HL-60 (cell line): Measurements from ENCODE around the gene GMDS.

Experiments
- DNase-seq, 2 experiments: peaks; one replicate each; pipeline ENCODE4 v3.0.0-alpha.2; 2010 to 2020; ENCODE audit warnings: low read depth in 1 of 2, low spot score in 1 of 2
- H3K27ac ChIP-seq: fragments of 250-450 bp; sonication (Bioruptor Pico); replicated peaks from 2 replicates; pipeline ENCODE4 v1.5.1; 2020; ENCODE audit warnings: mild to moderate bottlenecking, moderate library complexity
- H3K27me3 ChIP-seq: fragments of 250-450 bp; sonication (Bioruptor Pico); 2 replicates; pipeline ENCODE4 v1.5.1; 2021; ENCODE audit warnings: mild to moderate bottlenecking, moderate library complexity; ENCODE audit not compliant: insufficient read depth, poor library complexity, severe bottlenecking
- H3K4me3 ChIP-seq: replicated peaks from 2 replicates; pipeline ENCODE4 v1.5.1; 2011; ENCODE audit warnings: mild to moderate bottlenecking, control low read depth, low read length; ENCODE audit not compliant: insufficient read depth
- CTCF ChIP-seq: IDR thresholded peaks from one replicate; pipeline ENCODE4 v1.5.1; 2011; ENCODE audit warnings: low read length, control low read depth, inconsistent platforms; ENCODE audit not compliant: insufficient read depth
- GABPA ChIP-seq: IDR thresholded peaks from 2 replicates; pipeline ENCODE4 v1.6.1; 2012; ENCODE audit warnings: low read depth
- POLR2AphosphoS5 ChIP-seq: IDR thresholded peaks from 2 replicates; pipeline ENCODE4 v1.6.1; 2012; ENCODE audit warnings: low read depth
- REST ChIP-seq: IDR thresholded peaks from 2 replicates; pipeline ENCODE4 v1.6.1; 2012; ENCODE audit warnings: low read depth; ENCODE audit not compliant: insufficient replicate concordance
- SPI1 ChIP-seq: IDR thresholded peaks from 2 replicates; pipeline ENCODE4 v1.6.1; 2012; ENCODE audit warnings: low read depth, mild to moderate bottlenecking, borderline replicate concordance

The GMDS gene

GRCh38 chr6:1663511-1663910, 581.9 kb downstream of the GMDS start:
- no peak for TF ChIP-seq POLR2AphosphoS5
- no peak for TF ChIP-seq GABPA
- no peak for TF ChIP-seq CTCF
- TF ChIP-seq SPI1: no peak
- no peak for TF ChIP-seq REST
- H3K27me3 ChIP-seq: no peaks in the 10 kb centered on the region
- H3K4me3 ChIP-seq: no peak overlapping the region
- H3K27ac ChIP-seq: no peak overlapping the region
- DNase-seq: no peak

- no peak for TF ChIP-seq POLR2AphosphoS5
- TF ChIP-seq CTCF: no peak
- TF ChIP-seq GABPA: no peak
- no peak for TF ChIP-seq REST
- TF ChIP-seq SPI1: no peak
- no peak for DNase-seq
Measured at GRCh38 chr6:1662534-1662933, 582.9 kb downstream of the GMDS start.

GRCh38 chr6:1659816-1660215, 585.6 kb downstream of the GMDS start:
- TF ChIP-seq GABPA (peak; percentile 37; the same call in 1 of the 2 replicates), REST (no peak), SPI1 (peak; percentile 65; the same call in 1 of the 2 replicates)
- DNase-seq: peak; percentile 36 to 56
- no peaks in the 10 kb centered on the region for H3K27me3 ChIP-seq

More at GRCh38 chr6:1662534-1662933, 582.9 kb downstream of the GMDS start:
- no peak overlapping the region for H3K4me3 ChIP-seq
- H3K27ac ChIP-seq: no peak overlapping the region
- H3K27me3 ChIP-seq: no peaks in the 10 kb centered on the region

More at GRCh38 chr6:1659816-1660215, 585.6 kb downstream of the GMDS start:
- Histone ChIP-seq H3K27ac (no peak overlapping the region), H3K4me3 (no peak overlapping the region)
